HS-27A (cell line): Measurements from ENCODE around the gene CDH11.

Experiments used
- DNase-seq: peaks from one replicate; pipeline ENCODE4 v3.0.0-alpha.2; 2012; ENCODE audit warnings: low read depth, missing footprints

CDH11 gene

GRCh38 chr16:64907844-64908243 lies 214.0 kb downstream of the CDH11 start:
- DNase-seq: no peak

- no peak for DNase-seq
These were observed 218.1 kb downstream of the CDH11 start for GRCh38 chr16:64903770-64904169.

DNA sequence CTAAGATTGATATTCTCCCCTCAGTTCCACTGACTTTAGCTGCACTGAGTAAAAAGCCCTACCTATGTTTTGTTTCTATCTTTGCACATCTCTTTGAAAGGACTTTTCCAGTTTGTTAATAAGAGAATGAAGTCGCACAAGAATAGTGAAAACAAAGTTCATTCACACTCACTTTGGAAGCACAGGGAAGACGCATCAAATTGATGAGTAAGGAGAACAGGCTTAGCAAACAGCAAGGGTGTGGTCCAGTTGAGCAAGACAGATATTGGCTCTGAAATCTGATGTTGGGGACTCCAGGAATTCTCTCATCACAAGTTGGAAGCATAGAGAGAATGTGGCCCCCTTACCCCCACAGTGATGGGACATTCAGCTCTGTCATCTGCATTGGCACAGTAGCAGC lies 221.3 kb downstream of the CDH11 start:
- no peak for DNase-seq

- DNase-seq: no peak
These were observed 221.8 kb downstream of the CDH11 start for GRCh38 chr16:64900019-64900418.

GRCh38 chr16:64898159-64898558 lies 223.7 kb downstream of the CDH11 start:
- no peak for DNase-seq
